H9 (cell line): ENCODE data around the gene NRXN2. TPM values are rescaled to one million over a fixed set of nuclear protein-coding genes. Genes with fewer than 3 reads are reported as not detected.

Experiments
- DNase-seq: peaks from one replicate; pipeline ENCODE4 v3.0.0-alpha.2; 2017
- H2AFZ ChIP-seq: one replicate; pipeline ENCODE4 v1.6.1; 2013; ENCODE audit warnings: mild to moderate bottlenecking, low read length, control low read depth, moderate library complexity
- H2AK5ac ChIP-seq: 2 replicates; pipeline ENCODE4 v1.6.1; 2013; ENCODE audit warnings: low read length, control low read depth, mixed read lengths; ENCODE audit not compliant: insufficient read length
- H2BK120ac ChIP-seq: one replicate; pipeline ENCODE4 v1.6.1; 2013; ENCODE audit warnings: low read depth, mild to moderate bottlenecking, low read length, control low read depth, inconsistent platforms; ENCODE audit not compliant: poor library complexity, severe bottlenecking
- H2BK12ac ChIP-seq: 2 replicates; pipeline ENCODE4 v1.6.1; 2013; ENCODE audit warnings: low read length, control low read depth, mixed read lengths, low read depth; ENCODE audit not compliant: insufficient read length
- H2BK15ac ChIP-seq: 2 replicates; pipeline ENCODE4 v1.6.1; 2013; ENCODE audit warnings: low read depth, low read length, control low read depth
- H2BK20ac ChIP-seq: one replicate; pipeline ENCODE4 v1.6.1; 2013; ENCODE audit warnings: low read depth, mild to moderate bottlenecking, low read length, control low read depth, inconsistent platforms; ENCODE audit not compliant: poor library complexity, severe bottlenecking
- H2BK5ac ChIP-seq: 2 replicates; pipeline ENCODE4 v1.6.1; 2013; ENCODE audit warnings: low read length, control low read depth, mixed read lengths; ENCODE audit not compliant: insufficient read length
- H3K14ac ChIP-seq: 2 replicates; pipeline ENCODE4 v1.6.1; 2013; ENCODE audit warnings: low read length, control low read depth; ENCODE audit not compliant: insufficient read depth
- H3K18ac ChIP-seq: 2 replicates; pipeline ENCODE4 v1.6.1; 2013; ENCODE audit warnings: low read depth, mild to moderate bottlenecking, mixed read lengths, low read length, control low read depth; ENCODE audit not compliant: insufficient read length
- H3K23ac ChIP-seq: 2 replicates; pipeline ENCODE4 v1.6.1; 2013; ENCODE audit warnings: low read length, control low read depth, mixed read lengths, low read depth; ENCODE audit not compliant: insufficient read length
- H3K23me2 ChIP-seq: 2 replicates; pipeline ENCODE4 v1.6.1; 2013; ENCODE audit warnings: low read depth, mild to moderate bottlenecking, mixed read lengths, low read length, control low read depth; ENCODE audit not compliant: insufficient read length, poor library complexity, severe bottlenecking
- H3K27ac ChIP-seq: 2 replicates; pipeline ENCODE4 v1.5.1; 2013; ENCODE audit warnings: low read length, control low read depth, mixed read lengths, low read depth; ENCODE audit not compliant: insufficient read length
- H3K27me3 ChIP-seq: 2 replicates; pipeline ENCODE4 v1.6.1; 2013; ENCODE audit warnings: low read length, control low read depth, inconsistent platforms; ENCODE audit not compliant: insufficient read depth
- H3K4ac ChIP-seq: 2 replicates; pipeline ENCODE4 v1.6.1; 2013; ENCODE audit warnings: low read depth, mild to moderate bottlenecking, control low read depth, inconsistent platforms, low read length, moderate library complexity
- H3K4me1 ChIP-seq: 2 replicates; pipeline ENCODE4 v1.6.1; 2013; ENCODE audit warnings: low read length, control low read depth, inconsistent platforms; ENCODE audit not compliant: insufficient read depth
- H3K4me2 ChIP-seq: 2 replicates; pipeline ENCODE4 v1.6.1; 2013; ENCODE audit warnings: low read length, control low read depth, mixed read lengths; ENCODE audit not compliant: insufficient read length, insufficient read depth
- H3K56ac ChIP-seq: 2 replicates; pipeline ENCODE4 v1.6.1; 2013; ENCODE audit warnings: low read depth, mild to moderate bottlenecking, mixed read lengths, low read length, control low read depth; ENCODE audit not compliant: insufficient read length
- H3K79me1 ChIP-seq: 2 replicates; pipeline ENCODE4 v1.6.1; 2013; ENCODE audit warnings: low read depth, mild to moderate bottlenecking, moderate library complexity, low read length, control low read depth, inconsistent platforms; ENCODE audit not compliant: insufficient read depth, poor library complexity, severe bottlenecking
- H3K79me2 ChIP-seq: 2 replicates; pipeline ENCODE4 v1.6.1; 2013; ENCODE audit warnings: low read length, control low read depth, inconsistent platforms; ENCODE audit not compliant: insufficient read depth
- H3K9ac ChIP-seq: 2 replicates; pipeline ENCODE4 v1.6.1; 2013; ENCODE audit warnings: low read length, control low read depth, mixed read lengths; ENCODE audit not compliant: insufficient read length; ENCODE audit errors: extremely low read depth
- H3K9me3 ChIP-seq: one replicate; pipeline ENCODE4 v1.6.1; 2013; ENCODE audit warnings: low read depth, low read length, inconsistent platforms; ENCODE audit not compliant: control insufficient read depth
- H3T11ph ChIP-seq: one replicate; pipeline ENCODE4 v1.6.1; 2013; ENCODE audit warnings: mild to moderate bottlenecking, low read length, control low read depth, inconsistent platforms
- H4K20me1 ChIP-seq: one replicate; pipeline ENCODE4 v1.6.1; 2013; ENCODE audit not compliant: control insufficient read depth, insufficient read length, insufficient read depth
- H4K5ac ChIP-seq: 2 replicates; pipeline ENCODE4 v1.6.1; 2013; ENCODE audit warnings: low read depth, mild to moderate bottlenecking, mixed read lengths, low read length, control low read depth; ENCODE audit not compliant: insufficient read length
- H4K8ac ChIP-seq: replicated peaks from 2 replicates; pipeline ENCODE4 v1.6.1; 2013; ENCODE audit warnings: low read length, control low read depth, mixed read lengths, low read depth; ENCODE audit not compliant: insufficient read length
- H4K91ac ChIP-seq: 2 replicates; pipeline ENCODE4 v1.6.1; 2013; ENCODE audit warnings: low read depth, mild to moderate bottlenecking, moderate library complexity, mixed read lengths, low read length, control low read depth; ENCODE audit not compliant: insufficient read length
- H3K27ac Mint-ChIP-seq, 3 experiments: 2 replicates in 2 of 3; 3 replicates in 1 of 3; pipeline ENCODE4 v1.8.0; 2020 to 2021; ENCODE audit warnings: mixed read lengths in 3 of 3, mild to moderate bottlenecking in 1 of 3, moderate library complexity in 1 of 3
- H3K27me3 Mint-ChIP-seq: 2 replicates; pipeline ENCODE4 v1.8.0; 2021; ENCODE audit warnings: low read depth, mild to moderate bottlenecking, moderate library complexity, mixed read lengths
- H3K36me3 Mint-ChIP-seq, 3 experiments: 2 replicates in 2 of 3; 3 replicates in 1 of 3; pipeline ENCODE4 v1.8.0; 2020 to 2021; ENCODE audit warnings: low read depth in 3 of 3, mixed read lengths in 3 of 3; ENCODE audit not compliant: insufficient read depth in 1 of 3
- H3K4me1 Mint-ChIP-seq, 2 experiments: 2 replicates each; pipeline ENCODE4 v1.8.0; 2020; ENCODE audit warnings: mixed read lengths in 2 of 2
- H3K4me3 Mint-ChIP-seq, 2 experiments: 2 replicates in 1 of 2; 3 replicates in 1 of 2; pipeline ENCODE4 v1.8.0; 2020 to 2021; ENCODE audit warnings: mild to moderate bottlenecking in 2 of 2, mixed read lengths in 2 of 2, moderate library complexity in 1 of 2
- H3K9me3 Mint-ChIP-seq, 2 experiments: 2 replicates in 1 of 2; 3 replicates in 1 of 2; pipeline ENCODE4 v1.8.0; 2020; ENCODE audit warnings: mild to moderate bottlenecking in 2 of 2, mixed read lengths in 2 of 2, moderate library complexity in 1 of 2
- WGBS: extraction: QIAGEN DNeasy Blood & Tissue Kit; methylation state at CpG from one replicate; pipeline ENCODE4 v1.1.7; 2013; ENCODE audit warnings: missing lambda C conversion rate, low lambda C conversion rate, mixed read lengths; ENCODE audit not compliant: insufficient read length; ENCODE audit errors: extremely low coverage; 5-methylcytosine and 5-hydroxymethylcytosine counted together
- total RNA-seq: library from RNA; stranded (reverse); gene quantifications from 2 replicates; pipeline ENCODE4 v1.2.1, GENCODE V29; 2021
- TF ChIP-seq, protein P1 (sequence below): fragments of 200-600 bp; sonication (generic); conservative IDR thresholded peaks from 3 replicates; pipeline ENCODE4 v1.8.0; 2021; ENCODE audit warnings: antibody characterized with exemption, mild to moderate bottlenecking

Gene NRXN2
- total RNA-seq, 1 experiment from 2014 or later, result 3.9 TPM

DNA sequence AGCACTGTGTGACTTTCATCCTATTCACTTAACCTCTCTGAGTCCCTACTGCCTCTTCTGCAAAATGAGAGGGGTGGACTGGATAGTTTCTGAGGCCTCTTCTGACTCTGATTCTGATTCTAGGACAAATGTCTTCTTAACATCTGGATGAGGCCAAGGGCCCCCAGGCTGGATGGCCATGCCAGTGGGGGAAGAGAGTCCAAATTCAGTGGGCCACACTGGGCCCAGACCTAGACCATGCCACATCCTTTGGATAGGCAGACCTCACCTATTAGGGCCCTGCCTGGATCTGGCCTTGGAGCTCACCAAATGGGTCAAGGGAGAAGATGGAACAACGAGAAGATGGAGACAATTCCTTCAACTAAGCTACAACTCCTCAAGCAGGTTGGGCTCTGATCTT is 24.6 kb downstream of the NRXN2 start:
- Histone ChIP-seq H3K14ac (no peak overlapping the region), H2BK20ac (no peak overlapping the region), H3K9ac (no peak overlapping the region), H2AK5ac (no peak overlapping the region), H4K8ac (no peak overlapping the region), H3K4me2 (no peak overlapping the region), H2BK120ac (no peak overlapping the region), H4K5ac (no peak overlapping the region), H3K79me2 (no peaks in the 10 kb centered on the region), H3K27ac (no peak overlapping the region), H3K23me2 (no peaks in the 10 kb centered on the region), H2BK5ac (no peak overlapping the region), H3K4ac (no peak overlapping the region), H4K91ac (no peak overlapping the region), H3K56ac (no peak overlapping the region), H3K18ac (no peak overlapping the region), H3K27me3 (no peaks in the 10 kb centered on the region), H2BK15ac (no peak overlapping the region), H3T11ph (no peak overlapping the region), H4K20me1 (no peaks in the 10 kb centered on the region), H2AFZ (no peak overlapping the region), H3K23ac (no peak overlapping the region), H3K79me1 (no peaks in the 10 kb centered on the region), H3K9me3 (no peaks in the 10 kb centered on the region), H2BK12ac (no peak overlapping the region), H3K4me1 (no peaks in the 10 kb centered on the region)
- Mint-ChIP-seq H3K27me3 (peaks cover 69% of the 10 kb centered on the region), H3K4me3 (no peak overlapping the region), H3K27ac (no peak overlapping the region), H3K36me3 (peaks cover 0 to 3% (median 2%) of the 10 kb centered on the region in 3 experiments; a peak in 1 of 7 replicates), H3K4me1 (peaks cover 4 to 10% of the 10 kb centered on the region in 2 experiments), H3K9me3 (peaks cover 3 to 4% of the 10 kb centered on the region in 2 experiments; a peak in 4 of 5 replicates)
- WGBS, result no CpG with 5 or more reads among the region's 1 CpG
- TF ChIP-seq, protein P1, sequence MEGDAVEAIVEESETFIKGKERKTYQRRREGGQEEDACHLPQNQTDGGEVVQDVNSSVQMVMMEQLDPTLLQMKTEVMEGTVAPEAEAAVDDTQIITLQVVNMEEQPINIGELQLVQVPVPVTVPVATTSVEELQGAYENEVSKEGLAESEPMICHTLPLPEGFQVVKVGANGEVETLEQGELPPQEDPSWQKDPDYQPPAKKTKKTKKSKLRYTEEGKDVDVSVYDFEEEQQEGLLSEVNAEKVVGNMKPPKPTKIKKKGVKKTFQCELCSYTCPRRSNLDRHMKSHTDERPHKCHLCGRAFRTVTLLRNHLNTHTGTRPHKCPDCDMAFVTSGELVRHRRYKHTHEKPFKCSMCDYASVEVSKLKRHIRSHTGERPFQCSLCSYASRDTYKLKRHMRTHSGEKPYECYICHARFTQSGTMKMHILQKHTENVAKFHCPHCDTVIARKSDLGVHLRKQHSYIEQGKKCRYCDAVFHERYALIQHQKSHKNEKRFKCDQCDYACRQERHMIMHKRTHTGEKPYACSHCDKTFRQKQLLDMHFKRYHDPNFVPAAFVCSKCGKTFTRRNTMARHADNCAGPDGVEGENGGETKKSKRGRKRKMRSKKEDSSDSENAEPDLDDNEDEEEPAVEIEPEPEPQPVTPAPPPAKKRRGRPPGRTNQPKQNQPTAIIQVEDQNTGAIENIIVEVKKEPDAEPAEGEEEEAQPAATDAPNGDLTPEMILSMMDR, result no peak
- no peak for DNase-seq
